Measurements from ENCODE around the gene OPN1SW. TPM values are rescaled to one million over a fixed set of nuclear protein-coding genes. Genes with fewer than 3 reads are reported as not detected.

Gene OPN1SW
- total and polyA plus RNA-seq, 9 of the 15 experiments (the other 6 are each of a cell fraction or from before 2014, with no cell fraction given): 0.84 to 1.0 TPM; not detected in 7

DNA sequence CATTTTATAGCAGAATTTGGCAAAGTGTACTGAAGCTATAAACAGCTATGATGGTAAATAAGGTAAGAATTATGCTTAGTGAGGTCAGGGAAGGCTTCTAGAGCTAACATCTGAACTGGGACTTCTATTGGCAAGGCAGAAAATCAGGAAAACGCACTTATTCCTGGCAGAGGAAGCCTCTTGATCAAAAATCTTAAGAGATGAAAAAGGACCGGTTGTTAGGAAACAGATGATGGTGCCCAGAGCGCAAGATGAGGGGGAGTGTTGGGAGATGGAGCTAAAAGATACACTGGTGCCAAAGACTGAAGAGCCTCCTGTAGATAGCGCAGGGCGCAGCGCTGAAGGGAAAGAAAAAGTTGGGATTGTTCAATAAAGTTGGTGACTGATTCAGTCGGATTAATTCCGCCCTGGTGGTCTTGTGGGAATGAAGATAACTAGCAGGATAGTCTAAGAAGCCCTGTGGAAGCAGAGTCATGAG, 37.0 kb downstream of the OPN1SW start (continued):
- TF ChIP-seq, protein P1, sequence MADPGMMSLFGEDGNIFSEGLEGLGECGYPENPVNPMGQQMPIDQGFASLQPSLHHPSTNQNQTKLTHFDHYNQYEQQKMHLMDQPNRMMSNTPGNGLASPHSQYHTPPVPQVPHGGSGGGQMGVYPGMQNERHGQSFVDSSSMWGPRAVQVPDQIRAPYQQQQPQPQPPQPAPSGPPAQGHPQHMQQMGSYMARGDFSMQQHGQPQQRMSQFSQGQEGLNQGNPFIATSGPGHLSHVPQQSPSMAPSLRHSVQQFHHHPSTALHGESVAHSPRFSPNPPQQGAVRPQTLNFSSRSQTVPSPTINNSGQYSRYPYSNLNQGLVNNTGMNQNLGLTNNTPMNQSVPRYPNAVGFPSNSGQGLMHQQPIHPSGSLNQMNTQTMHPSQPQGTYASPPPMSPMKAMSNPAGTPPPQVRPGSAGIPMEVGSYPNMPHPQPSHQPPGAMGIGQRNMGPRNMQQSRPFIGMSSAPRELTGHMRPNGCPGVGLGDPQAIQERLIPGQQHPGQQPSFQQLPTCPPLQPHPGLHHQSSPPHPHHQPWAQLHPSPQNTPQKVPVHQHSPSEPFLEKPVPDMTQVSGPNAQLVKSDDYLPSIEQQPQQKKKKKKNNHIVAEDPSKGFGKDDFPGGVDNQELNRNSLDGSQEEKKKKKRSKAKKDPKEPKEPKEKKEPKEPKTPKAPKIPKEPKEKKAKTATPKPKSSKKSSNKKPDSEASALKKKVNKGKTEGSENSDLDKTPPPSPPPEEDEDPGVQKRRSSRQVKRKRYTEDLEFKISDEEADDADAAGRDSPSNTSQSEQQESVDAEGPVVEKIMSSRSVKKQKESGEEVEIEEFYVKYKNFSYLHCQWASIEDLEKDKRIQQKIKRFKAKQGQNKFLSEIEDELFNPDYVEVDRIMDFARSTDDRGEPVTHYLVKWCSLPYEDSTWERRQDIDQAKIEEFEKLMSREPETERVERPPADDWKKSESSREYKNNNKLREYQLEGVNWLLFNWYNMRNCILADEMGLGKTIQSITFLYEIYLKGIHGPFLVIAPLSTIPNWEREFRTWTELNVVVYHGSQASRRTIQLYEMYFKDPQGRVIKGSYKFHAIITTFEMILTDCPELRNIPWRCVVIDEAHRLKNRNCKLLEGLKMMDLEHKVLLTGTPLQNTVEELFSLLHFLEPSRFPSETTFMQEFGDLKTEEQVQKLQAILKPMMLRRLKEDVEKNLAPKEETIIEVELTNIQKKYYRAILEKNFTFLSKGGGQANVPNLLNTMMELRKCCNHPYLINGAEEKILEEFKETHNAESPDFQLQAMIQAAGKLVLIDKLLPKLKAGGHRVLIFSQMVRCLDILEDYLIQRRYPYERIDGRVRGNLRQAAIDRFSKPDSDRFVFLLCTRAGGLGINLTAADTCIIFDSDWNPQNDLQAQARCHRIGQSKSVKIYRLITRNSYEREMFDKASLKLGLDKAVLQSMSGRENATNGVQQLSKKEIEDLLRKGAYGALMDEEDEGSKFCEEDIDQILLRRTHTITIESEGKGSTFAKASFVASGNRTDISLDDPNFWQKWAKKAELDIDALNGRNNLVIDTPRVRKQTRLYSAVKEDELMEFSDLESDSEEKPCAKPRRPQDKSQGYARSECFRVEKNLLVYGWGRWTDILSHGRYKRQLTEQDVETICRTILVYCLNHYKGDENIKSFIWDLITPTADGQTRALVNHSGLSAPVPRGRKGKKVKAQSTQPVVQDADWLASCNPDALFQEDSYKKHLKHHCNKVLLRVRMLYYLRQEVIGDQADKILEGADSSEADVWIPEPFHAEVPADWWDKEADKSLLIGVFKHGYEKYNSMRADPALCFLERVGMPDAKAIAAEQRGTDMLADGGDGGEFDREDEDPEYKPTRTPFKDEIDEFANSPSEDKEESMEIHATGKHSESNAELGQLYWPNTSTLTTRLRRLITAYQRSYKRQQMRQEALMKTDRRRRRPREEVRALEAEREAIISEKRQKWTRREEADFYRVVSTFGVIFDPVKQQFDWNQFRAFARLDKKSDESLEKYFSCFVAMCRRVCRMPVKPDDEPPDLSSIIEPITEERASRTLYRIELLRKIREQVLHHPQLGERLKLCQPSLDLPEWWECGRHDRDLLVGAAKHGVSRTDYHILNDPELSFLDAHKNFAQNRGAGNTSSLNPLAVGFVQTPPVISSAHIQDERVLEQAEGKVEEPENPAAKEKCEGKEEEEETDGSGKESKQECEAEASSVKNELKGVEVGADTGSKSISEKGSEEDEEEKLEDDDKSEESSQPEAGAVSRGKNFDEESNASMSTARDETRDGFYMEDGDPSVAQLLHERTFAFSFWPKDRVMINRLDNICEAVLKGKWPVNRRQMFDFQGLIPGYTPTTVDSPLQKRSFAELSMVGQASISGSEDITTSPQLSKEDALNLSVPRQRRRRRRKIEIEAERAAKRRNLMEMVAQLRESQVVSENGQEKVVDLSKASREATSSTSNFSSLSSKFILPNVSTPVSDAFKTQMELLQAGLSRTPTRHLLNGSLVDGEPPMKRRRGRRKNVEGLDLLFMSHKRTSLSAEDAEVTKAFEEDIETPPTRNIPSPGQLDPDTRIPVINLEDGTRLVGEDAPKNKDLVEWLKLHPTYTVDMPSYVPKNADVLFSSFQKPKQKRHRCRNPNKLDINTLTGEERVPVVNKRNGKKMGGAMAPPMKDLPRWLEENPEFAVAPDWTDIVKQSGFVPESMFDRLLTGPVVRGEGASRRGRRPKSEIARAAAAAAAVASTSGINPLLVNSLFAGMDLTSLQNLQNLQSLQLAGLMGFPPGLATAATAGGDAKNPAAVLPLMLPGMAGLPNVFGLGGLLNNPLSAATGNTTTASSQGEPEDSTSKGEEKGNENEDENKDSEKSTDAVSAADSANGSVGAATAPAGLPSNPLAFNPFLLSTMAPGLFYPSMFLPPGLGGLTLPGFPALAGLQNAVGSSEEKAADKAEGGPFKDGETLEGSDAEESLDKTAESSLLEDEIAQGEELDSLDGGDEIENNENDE (IDR thresholded peaks at IDR 0.05; ENCODE audit: low read depth, low read length): no peak

Data from K562 (cell line).